OCI-LY3 (cell line): ENCODE data around the gene GFRA1.

Source experiments
- CTCF ChIP-seq: fragments of 200-600, 300-600 bp; sonication (generic); IDR thresholded peaks from 2 replicates; pipeline ENCODE4 v1.5.1; 2014; ENCODE audit warnings: antibody characterized with exemption, low read length, low read depth
- EZH2phosphoT487 ChIP-seq: fragments of 200-600 bp; shearing (Covaris generic); IDR thresholded peaks from 2 replicates; pipeline ENCODE4 v1.6.1; 2018; ENCODE audit warnings: antibody characterized with exemption, mixed run types, low read depth

- TF ChIP-seq CTCF (no peak), EZH2phosphoT487 (no peak)
Observed at GRCh38 chr10:116233230-116233629, 39.8 kb downstream of the GFRA1 start.
